ENCODE measurements around the gene KLHL13. TPM values are rescaled to one million over a fixed set of nuclear protein-coding genes. Genes with fewer than 3 reads are reported as not detected.

Gene KLHL13, protein sequence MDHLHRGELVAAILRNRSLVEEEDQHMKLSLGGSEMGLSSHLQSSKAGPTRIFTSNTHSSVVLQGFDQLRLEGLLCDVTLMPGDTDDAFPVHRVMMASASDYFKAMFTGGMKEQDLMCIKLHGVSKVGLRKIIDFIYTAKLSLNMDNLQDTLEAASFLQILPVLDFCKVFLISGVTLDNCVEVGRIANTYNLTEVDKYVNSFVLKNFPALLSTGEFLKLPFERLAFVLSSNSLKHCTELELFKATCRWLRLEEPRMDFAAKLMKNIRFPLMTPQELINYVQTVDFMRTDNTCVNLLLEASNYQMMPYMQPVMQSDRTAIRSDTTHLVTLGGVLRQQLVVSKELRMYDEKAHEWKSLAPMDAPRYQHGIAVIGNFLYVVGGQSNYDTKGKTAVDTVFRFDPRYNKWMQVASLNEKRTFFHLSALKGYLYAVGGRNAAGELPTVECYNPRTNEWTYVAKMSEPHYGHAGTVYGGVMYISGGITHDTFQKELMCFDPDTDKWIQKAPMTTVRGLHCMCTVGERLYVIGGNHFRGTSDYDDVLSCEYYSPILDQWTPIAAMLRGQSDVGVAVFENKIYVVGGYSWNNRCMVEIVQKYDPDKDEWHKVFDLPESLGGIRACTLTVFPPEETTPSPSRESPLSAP
- total RNA-seq, result 10.3 and 13.8 TPM in 2 replicates

DNA sequence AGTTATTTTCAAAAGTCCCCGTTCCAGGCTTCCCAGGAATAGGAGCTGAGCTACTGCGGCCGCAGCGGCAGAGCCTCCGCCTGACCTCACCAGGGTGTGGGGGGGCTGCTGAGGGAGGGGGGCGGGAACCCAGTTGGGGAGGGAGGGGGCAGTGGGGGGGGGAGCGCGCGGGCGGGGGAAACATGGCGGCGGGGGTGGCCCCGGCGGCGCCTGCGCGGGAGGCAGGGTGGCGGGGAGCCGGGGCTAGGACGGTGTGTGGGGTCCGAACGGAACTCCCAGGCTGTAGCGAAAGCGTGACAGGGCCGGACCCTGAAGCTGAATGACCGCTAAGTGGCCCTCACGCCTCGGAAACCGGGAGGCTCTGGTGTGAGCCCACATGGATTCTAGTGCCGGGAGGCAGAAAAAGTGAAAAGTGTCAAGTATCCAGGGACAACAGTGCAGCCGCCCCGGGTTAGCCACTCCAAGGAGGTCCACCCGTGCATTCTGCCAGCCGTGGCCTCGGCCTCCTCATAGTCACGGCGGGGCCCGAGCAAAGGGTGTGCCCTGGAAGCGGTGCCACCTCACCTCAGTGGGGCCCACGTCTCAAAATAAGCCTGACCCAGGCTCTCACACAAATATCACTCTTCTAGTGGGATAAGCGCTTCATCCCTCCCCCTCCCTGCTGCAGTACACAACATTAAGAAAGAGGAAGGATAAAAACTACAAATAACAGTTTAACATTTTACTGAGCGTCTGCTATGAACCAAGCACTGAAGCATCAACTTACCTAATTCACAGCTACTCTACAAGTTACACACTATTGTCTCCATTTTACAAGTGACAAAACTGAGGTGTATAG is at the start of gene KLHL13:
KLHL13 (minus strand) TSS at position 98 of the 838 bp plus-strand sequence. CDS start 88,337 bp downstream, outside the sequence.
- Histone ChIP-seq H3K4me2 (ENCODE audit: insufficient read depth, low read length) (peak within 1 kb of the TSS; percentile 77), H3K9me3 (ENCODE audit: low read depth, low read length) (no peaks in the 10 kb centered on the region), H2AFZ (ENCODE audit: low read length) (peak within 1 kb of the TSS; percentile 83), H3K27me3 (ENCODE audit: insufficient read depth, low read length) (peaks cover 2% of the 10 kb centered on the region), H3K4me3 (ENCODE audit: insufficient read depth, low read length) (peak within 1 kb of the TSS; percentile 72), H3K79me2 (ENCODE audit: insufficient read depth, low read length) (no peaks in the 10 kb centered on the region), H3K27ac (ENCODE audit: low read depth, low read length) (no peak within 1 kb of the TSS), H4K20me1 (ENCODE audit: insufficient read depth, low read length) (no peaks in the 10 kb centered on the region), H3K4me1 (ENCODE audit: insufficient read depth, low read length) (no peaks in the 10 kb centered on the region), H3K36me3 (ENCODE audit: insufficient read depth, low read length) (no peaks in the 10 kb centered on the region)
- DNase-seq (ENCODE audit: insufficient read length, low spot score, missing footprints), result peak; percentile 82
- TF ChIP-seq, protein P1, sequence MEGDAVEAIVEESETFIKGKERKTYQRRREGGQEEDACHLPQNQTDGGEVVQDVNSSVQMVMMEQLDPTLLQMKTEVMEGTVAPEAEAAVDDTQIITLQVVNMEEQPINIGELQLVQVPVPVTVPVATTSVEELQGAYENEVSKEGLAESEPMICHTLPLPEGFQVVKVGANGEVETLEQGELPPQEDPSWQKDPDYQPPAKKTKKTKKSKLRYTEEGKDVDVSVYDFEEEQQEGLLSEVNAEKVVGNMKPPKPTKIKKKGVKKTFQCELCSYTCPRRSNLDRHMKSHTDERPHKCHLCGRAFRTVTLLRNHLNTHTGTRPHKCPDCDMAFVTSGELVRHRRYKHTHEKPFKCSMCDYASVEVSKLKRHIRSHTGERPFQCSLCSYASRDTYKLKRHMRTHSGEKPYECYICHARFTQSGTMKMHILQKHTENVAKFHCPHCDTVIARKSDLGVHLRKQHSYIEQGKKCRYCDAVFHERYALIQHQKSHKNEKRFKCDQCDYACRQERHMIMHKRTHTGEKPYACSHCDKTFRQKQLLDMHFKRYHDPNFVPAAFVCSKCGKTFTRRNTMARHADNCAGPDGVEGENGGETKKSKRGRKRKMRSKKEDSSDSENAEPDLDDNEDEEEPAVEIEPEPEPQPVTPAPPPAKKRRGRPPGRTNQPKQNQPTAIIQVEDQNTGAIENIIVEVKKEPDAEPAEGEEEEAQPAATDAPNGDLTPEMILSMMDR (IDR thresholded peaks at IDR 0.05; ENCODE audit: extremely low read depth, low read depth, low read length), result no peak

DNA sequence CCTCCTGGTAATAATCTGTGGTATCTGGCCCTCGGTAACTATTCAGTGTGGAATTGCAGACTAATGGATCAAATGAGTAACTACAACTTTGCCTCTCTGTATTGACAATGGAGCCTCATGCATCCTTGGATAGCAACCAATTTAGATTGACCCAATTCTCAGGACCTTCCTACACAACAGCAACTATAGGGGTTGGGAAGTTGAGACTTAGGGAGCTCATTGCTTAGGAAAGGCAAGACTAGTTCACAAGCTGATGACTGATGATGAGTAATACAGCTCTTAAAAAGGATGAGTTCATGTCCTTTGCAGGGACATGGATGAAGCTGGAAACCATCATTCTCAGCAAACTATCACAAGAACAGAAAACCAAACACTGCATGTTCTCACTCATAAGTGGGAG is 47.5 kb upstream of the KLHL13 start:
- Histone ChIP-seq H3K4me2 (ENCODE audit: insufficient read depth, low read length) (no peak overlapping the region), H3K27ac (ENCODE audit: low read depth, low read length) (no peak overlapping the region), H2AFZ (ENCODE audit: low read length) (no peak overlapping the region), H3K4me3 (ENCODE audit: insufficient read depth, low read length) (no peak overlapping the region), H3K27me3 (ENCODE audit: insufficient read depth, low read length) (no peaks in the 10 kb centered on the region), H3K4me1 (ENCODE audit: insufficient read depth, low read length) (no peaks in the 10 kb centered on the region), H3K79me2 (ENCODE audit: insufficient read depth, low read length) (no peaks in the 10 kb centered on the region), H3K36me3 (ENCODE audit: insufficient read depth, low read length) (no peaks in the 10 kb centered on the region), H3K9me3 (ENCODE audit: low read depth, low read length) (no peaks in the 10 kb centered on the region), H4K20me1 (ENCODE audit: insufficient read depth, low read length) (no peaks in the 10 kb centered on the region)
- DNase-seq (ENCODE audit: insufficient read length, low spot score, missing footprints), result no peak
- TF ChIP-seq, protein P1 (IDR thresholded peaks at IDR 0.05; ENCODE audit: extremely low read depth, low read depth, low read length), result no peak

DNA sequence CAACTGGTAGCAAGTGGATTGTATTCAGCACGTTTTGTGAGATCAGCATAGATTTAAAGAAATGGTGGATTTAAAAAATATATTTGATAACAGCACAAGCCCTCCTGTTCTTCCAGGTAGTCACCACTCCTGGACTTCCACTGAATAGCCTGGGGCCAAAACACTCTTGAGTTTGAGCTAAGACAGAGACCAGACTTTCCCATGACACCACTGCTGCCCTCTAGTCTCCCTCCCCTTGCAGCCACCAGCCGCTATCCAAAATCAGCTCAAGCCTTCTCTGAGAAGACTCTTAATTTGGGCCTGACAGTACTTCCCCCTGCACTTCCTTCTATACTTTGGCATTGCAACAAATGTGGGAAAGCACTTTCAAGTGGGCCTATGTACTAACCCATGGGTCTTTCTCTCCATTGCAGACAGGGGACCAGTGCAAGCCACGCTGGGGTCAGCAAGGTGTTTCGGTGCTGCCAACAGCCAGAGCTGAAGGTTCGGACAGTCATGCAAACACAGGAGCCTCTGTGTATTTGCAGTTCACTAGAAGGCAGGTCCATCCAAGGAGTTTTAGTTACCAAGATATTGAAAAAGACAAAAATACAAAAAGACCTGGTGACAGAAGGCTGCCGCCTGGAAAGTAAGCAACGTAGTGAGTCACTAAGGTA is 40.5 kb upstream of the KLHL13 start:
- H2AFZ ChIP-seq (ENCODE audit: low read length), result no peak overlapping the region
- no peaks in the 10 kb centered on the region for H3K79me2 ChIP-seq (ENCODE audit: insufficient read depth, low read length)
- H3K4me2 ChIP-seq (ENCODE audit: insufficient read depth, low read length), result no peak overlapping the region
- no peak overlapping the region for H3K4me3 ChIP-seq (ENCODE audit: insufficient read depth, low read length)
- H4K20me1 ChIP-seq (ENCODE audit: insufficient read depth, low read length), result no peaks in the 10 kb centered on the region
- no peaks in the 10 kb centered on the region for H3K9me3 ChIP-seq (ENCODE audit: low read depth, low read length)
- TF ChIP-seq, protein P1 (IDR thresholded peaks at IDR 0.05; ENCODE audit: extremely low read depth, low read depth, low read length), result no peak
- H3K36me3 ChIP-seq (ENCODE audit: insufficient read depth, low read length), result no peaks in the 10 kb centered on the region
- no peak overlapping the region for H3K27ac ChIP-seq (ENCODE audit: low read depth, low read length)
- DNase-seq (ENCODE audit: insufficient read length, low spot score, missing footprints), result no peak
- H3K27me3 ChIP-seq (ENCODE audit: insufficient read depth, low read length), result no peaks in the 10 kb centered on the region
- no peaks in the 10 kb centered on the region for H3K4me1 ChIP-seq (ENCODE audit: insufficient read depth, low read length)

All from osteoblast (primary cell).